Activated naive CD8-positive, alpha-beta T cell treated with anti-CD3 and anti-CD28 coated beads, Interleukin-2, amount 50 U/mL, for 24 hours (primary cell): ENCODE results near the gene ATF6.

Experiments used
- ATAC-seq: fragments of 150-1000 bp; cut with Tn5 transposase; one replicate; pipeline ENCODE4 v1.10.0; 2021
- DNase-seq: peaks from one replicate; pipeline ENCODE4 v3.0.0; 2021
- H3K27ac Mint-ChIP-seq: one replicate; pipeline ENCODE4 v1.8.0; 2021; ENCODE audit warnings: mild to moderate bottlenecking, mixed read lengths
- H3K27me3 Mint-ChIP-seq: one replicate; pipeline ENCODE4 v1.8.0; 2021; ENCODE audit warnings: mixed read lengths
- H3K36me3 Mint-ChIP-seq: one replicate; pipeline ENCODE4 v1.8.0; 2021; ENCODE audit warnings: low read depth, mixed read lengths
- H3K4me1 Mint-ChIP-seq: one replicate; pipeline ENCODE4 v1.8.0; 2021; ENCODE audit warnings: mixed read lengths
- H3K4me3 Mint-ChIP-seq: one replicate; pipeline ENCODE4 v1.8.0; 2021; ENCODE audit warnings: mild to moderate bottlenecking, moderate library complexity, mixed read lengths
- H3K9me3 Mint-ChIP-seq: one replicate; pipeline ENCODE4 v1.8.0; 2021; ENCODE audit warnings: mixed read lengths

ATF6 gene

GRCh38 chr1:161930064-161930463 is 163.9 kb downstream of the ATF6 start:
- Mint-ChIP-seq H3K4me1 (peaks cover 28% of the 10 kb centered on the region), H3K4me3 (no peak overlapping the region), H3K36me3 (peaks cover 15% of the 10 kb centered on the region), H3K27ac (no peak overlapping the region), H3K9me3 (no peaks in the 10 kb centered on the region), H3K27me3 (no peaks in the 10 kb centered on the region)
- no peak for ATAC-seq
- no peak for DNase-seq

GRCh38 chr1:161932668-161933067 is 166.5 kb downstream of the ATF6 start:
- H3K9me3 Mint-ChIP-seq = no peaks in the 10 kb centered on the region
- H3K27ac Mint-ChIP-seq = no peak overlapping the region
- no peak for DNase-seq
- no peak overlapping the region for H3K4me3 Mint-ChIP-seq
- H3K4me1 Mint-ChIP-seq = peaks cover 36% of the 10 kb centered on the region
- no peaks in the 10 kb centered on the region for H3K27me3 Mint-ChIP-seq
- ATAC-seq = no peak
- peaks cover 14% of the 10 kb centered on the region for H3K36me3 Mint-ChIP-seq

GRCh38 chr1:161933592-161934588 is 167.8 kb downstream of the ATF6 start:
- peaks cover 14% of the 10 kb centered on the region for H3K36me3 Mint-ChIP-seq
- DNase-seq (no peak), ATAC-seq (peak; percentile 73)
- H3K27ac Mint-ChIP-seq = peak overlapping the region; percentile 67
- no peaks in the 10 kb centered on the region for H3K9me3 Mint-ChIP-seq
- peaks cover 33% of the 10 kb centered on the region for H3K4me1 Mint-ChIP-seq
- H3K27me3 Mint-ChIP-seq = no peaks in the 10 kb centered on the region
- peak overlapping the region; percentile 7 for H3K4me3 Mint-ChIP-seq

GRCh38 chr1:161935264-161935663 is 169.1 kb downstream of the ATF6 start:
- Mint-ChIP-seq H3K36me3 (peaks cover 14% of the 10 kb centered on the region), H3K27ac (no peak overlapping the region), H3K27me3 (no peaks in the 10 kb centered on the region), H3K4me3 (no peak overlapping the region), H3K4me1 (peaks cover 33% of the 10 kb centered on the region), H3K9me3 (no peaks in the 10 kb centered on the region)
- DNase-seq = no peak
- no peak for ATAC-seq

GRCh38 chr1:161936786-161937185 is 170.7 kb downstream of the ATF6 start:
- ATAC-seq = no peak
- Mint-ChIP-seq H3K27ac (peak overlapping the region; percentile 4), H3K4me1 (peaks cover 33% of the 10 kb centered on the region), H3K4me3 (no peak overlapping the region), H3K36me3 (peaks cover 14% of the 10 kb centered on the region), H3K27me3 (no peaks in the 10 kb centered on the region), H3K9me3 (no peaks in the 10 kb centered on the region)
- no peak for DNase-seq

- DNase-seq = no peak
- no peaks in the 10 kb centered on the region for H3K27me3 Mint-ChIP-seq
- H3K9me3 Mint-ChIP-seq = no peaks in the 10 kb centered on the region
- no peak overlapping the region for H3K27ac Mint-ChIP-seq
- H3K4me1 Mint-ChIP-seq = peaks cover 3% of the 10 kb centered on the region
- H3K36me3 Mint-ChIP-seq = peaks cover 27% of the 10 kb centered on the region
- ATAC-seq = no peak
- no peak overlapping the region for H3K4me3 Mint-ChIP-seq
These were observed 174.9 kb downstream of the ATF6 start for GRCh38 chr1:161940866-161941591.

- Mint-ChIP-seq H3K4me3 (no peak overlapping the region), H3K27me3 (no peaks in the 10 kb centered on the region)
These were observed 175.8 kb downstream of the ATF6 start for GRCh38 chr1:161941726-161942436.

GRCh38 chr1:161943737-161944136 is 177.6 kb downstream of the ATF6 start:
- ATAC-seq = no peak
- H3K4me3 Mint-ChIP-seq = no peak overlapping the region
- peaks cover 29% of the 10 kb centered on the region for H3K36me3 Mint-ChIP-seq
- H3K9me3 Mint-ChIP-seq = no peaks in the 10 kb centered on the region
- no peaks in the 10 kb centered on the region for H3K4me1 Mint-ChIP-seq
- no peak overlapping the region for H3K27ac Mint-ChIP-seq
- no peak for DNase-seq
- no peaks in the 10 kb centered on the region for H3K27me3 Mint-ChIP-seq

More at GRCh38 chr1:161941726-161942436, 175.8 kb downstream of the ATF6 start:
- no peak for DNase-seq
- Mint-ChIP-seq H3K36me3 (peaks cover 24% of the 10 kb centered on the region), H3K27ac (no peak overlapping the region), H3K4me1 (peaks cover under 1% of the 10 kb centered on the region), H3K9me3 (no peaks in the 10 kb centered on the region)
- ATAC-seq = no peak

- Mint-ChIP-seq H3K9me3 (no peaks in the 10 kb centered on the region), H3K36me3 (peaks cover 29% of the 10 kb centered on the region), H3K27me3 (no peaks in the 10 kb centered on the region), H3K4me1 (no peaks in the 10 kb centered on the region), H3K4me3 (no peak overlapping the region), H3K27ac (no peak overlapping the region)
- no peak for ATAC-seq
- no peak for DNase-seq
These were observed 178.3 kb downstream of the ATF6 start for GRCh38 chr1:161944381-161944780.

GRCh38 chr1:161945306-161946060 is 179.4 kb downstream of the ATF6 start:
- DNase-seq (no peak), ATAC-seq (no peak)
- H3K36me3 Mint-ChIP-seq = peaks cover 33% of the 10 kb centered on the region
- no peaks in the 10 kb centered on the region for H3K9me3 Mint-ChIP-seq
- no peak overlapping the region for H3K27ac Mint-ChIP-seq
- no peaks in the 10 kb centered on the region for H3K27me3 Mint-ChIP-seq
- H3K4me3 Mint-ChIP-seq = no peak overlapping the region
- no peaks in the 10 kb centered on the region for H3K4me1 Mint-ChIP-seq

GRCh38 chr1:161946071-161946987 is 180.2 kb downstream of the ATF6 start:
- H3K27me3 Mint-ChIP-seq = no peaks in the 10 kb centered on the region
- H3K36me3 Mint-ChIP-seq = peaks cover 33% of the 10 kb centered on the region
- DNase-seq (no peak), ATAC-seq (no peak)
- no peak overlapping the region for H3K4me3 Mint-ChIP-seq
- no peaks in the 10 kb centered on the region for H3K4me1 Mint-ChIP-seq
- no peaks in the 10 kb centered on the region for H3K9me3 Mint-ChIP-seq
- no peak overlapping the region for H3K27ac Mint-ChIP-seq

- no peaks in the 10 kb centered on the region for H3K27me3 Mint-ChIP-seq
- peaks cover 24% of the 10 kb centered on the region for H3K36me3 Mint-ChIP-seq
- H3K27ac Mint-ChIP-seq = no peak overlapping the region
- no peak overlapping the region for H3K4me3 Mint-ChIP-seq
- DNase-seq = no peak
- no peaks in the 10 kb centered on the region for H3K9me3 Mint-ChIP-seq
- no peak for ATAC-seq
- peaks cover 7% of the 10 kb centered on the region for H3K4me1 Mint-ChIP-seq
These were observed 182.3 kb downstream of the ATF6 start for GRCh38 chr1:161948435-161948834.

- H3K27me3 Mint-ChIP-seq = no peaks in the 10 kb centered on the region
- ATAC-seq (no peak), DNase-seq (no peak)
- H3K27ac Mint-ChIP-seq = no peak overlapping the region
- H3K9me3 Mint-ChIP-seq = no peaks in the 10 kb centered on the region
- no peak overlapping the region for H3K4me3 Mint-ChIP-seq
- peaks cover 21% of the 10 kb centered on the region for H3K36me3 Mint-ChIP-seq
- peaks cover 17% of the 10 kb centered on the region for H3K4me1 Mint-ChIP-seq
These were observed 183.4 kb downstream of the ATF6 start for GRCh38 chr1:161949548-161949947.
